ENCODE measurements around the gene TUBG2.
A peak's percentile ranks its signal among the peaks of the same experiment; 100 is the strongest.

The TUBG2 gene

DNA sequence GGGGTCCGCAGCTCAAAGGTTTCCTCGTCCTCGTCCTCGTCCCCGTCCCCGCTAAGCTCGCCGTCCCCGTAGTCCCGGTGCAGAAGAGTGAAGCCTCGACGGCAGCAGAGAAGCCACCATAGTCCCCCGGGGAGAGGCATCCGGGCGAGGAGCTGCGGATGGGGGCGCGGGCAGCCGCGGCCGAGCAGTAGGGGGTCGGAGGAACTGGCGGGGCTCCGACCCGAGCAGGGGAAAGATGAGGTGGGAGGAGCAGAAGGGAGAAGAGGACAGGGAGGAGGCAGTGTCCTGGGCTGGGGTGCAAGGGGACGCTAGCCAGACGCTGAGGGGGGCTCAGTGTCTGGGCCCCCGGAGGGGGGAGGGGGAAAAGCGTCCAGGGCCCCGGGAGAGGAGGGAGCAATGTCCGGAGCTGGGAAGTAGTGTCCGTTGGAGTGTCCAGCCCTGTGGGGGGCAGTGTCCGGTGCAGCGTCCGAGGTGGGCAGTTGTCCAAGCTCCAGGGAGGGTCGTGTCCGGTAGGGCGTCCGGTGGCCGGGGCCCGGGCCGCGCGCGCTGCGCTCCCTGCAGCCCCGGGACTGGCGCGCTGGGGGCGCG is 17.4 kb downstream of the TUBG2 start, which contains the start of gene PLEKHH3:
Gene PLEKHH3, minus strand, starts transcription at position 571 of the 588 bp plus-strand sequence. Its CDS starts 431 bp downstream, at position 140.
- no peak for DNase-seq (ENCODE audit: low read depth in 1 of 2, low spot score in 1 of 2)

DNA sequence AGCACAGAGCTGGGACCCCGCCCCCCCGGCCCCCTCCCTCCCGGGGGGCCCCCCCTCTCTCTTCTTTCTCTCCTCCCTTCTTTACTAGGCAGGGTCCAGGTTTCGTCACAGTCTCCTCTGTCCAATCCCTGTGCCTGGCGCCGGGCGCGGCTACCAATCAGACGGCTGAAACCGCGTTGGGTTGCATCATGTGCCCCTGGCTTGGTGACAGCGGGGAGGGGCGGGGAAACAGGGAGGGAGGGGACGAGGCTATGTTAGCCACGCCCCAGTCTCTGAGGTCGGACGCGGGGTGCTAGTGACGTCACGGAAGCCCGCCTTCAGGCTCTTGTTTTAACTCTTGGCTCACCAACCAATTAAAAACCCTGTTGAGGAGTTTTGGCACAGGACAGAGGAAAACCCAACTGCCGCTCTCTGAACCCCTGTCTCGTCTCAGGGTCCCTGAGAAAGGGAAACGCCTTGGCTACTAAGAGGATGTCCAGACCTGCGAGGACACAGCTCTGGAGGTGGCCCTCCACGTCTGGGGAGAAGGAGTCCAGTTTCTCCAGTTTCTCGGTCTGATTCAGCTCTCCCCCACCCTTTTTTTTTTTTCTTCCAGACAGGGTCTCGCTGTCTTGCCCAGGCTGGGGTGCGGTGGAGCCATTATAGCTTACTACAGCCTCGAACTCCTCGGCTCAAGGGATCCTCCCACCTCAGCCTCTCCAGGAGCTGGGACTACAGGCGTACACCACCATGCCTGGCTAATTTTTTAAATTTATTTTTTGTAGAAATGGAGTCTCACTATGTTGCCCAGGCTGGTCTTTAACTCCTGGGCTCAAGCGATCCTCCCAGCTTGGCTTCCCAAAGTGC is 18.2 kb downstream of the TUBG2 start:
- DNase-seq (ENCODE audit: low read depth in 1 of 2, low spot score in 1 of 2), result peak; percentile 89 to 96

DNA sequence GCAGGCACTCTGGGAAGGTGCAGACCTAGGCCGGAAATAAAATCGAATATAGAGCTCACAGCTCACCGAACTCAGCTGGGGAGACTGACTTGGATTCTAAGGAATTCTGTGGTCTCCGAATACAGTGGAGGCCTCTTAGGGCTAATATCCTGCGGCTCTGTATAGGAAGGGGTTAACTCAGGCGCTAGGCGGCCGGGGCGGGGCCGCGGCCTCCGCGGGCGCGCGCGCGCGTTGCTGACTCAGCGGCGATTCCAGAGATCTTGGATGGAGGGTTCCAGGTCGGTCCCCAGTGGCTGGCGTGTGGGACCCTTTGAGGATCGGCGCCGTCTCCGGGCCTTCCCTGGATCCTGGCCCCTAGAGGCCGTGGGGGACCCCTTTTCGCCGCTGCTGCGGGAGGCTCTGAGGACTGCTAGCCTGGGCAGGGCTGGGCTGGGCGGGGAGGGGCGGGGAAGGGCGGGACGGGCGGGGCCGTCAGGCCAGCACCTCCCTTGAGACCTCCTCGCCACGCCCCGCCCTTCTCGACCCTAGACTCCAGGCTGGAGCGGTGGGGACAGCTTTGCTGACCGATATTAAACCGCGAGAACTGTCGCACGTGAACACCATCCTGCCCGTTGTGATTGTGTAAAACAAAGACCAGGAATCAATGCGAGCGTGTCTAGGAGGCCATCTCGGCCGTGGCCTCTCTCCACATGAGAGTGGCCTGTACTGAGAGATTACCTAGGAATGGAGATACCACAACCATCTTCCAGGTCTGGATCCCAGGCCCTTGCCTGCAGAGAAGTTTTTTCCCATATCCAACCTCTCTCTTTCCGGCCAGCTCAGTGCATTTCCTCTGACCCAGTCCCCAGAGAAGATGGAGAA is 19.1 kb downstream of the TUBG2 start:
- peak; percentile 40 to 64 for DNase-seq (ENCODE audit: low read depth in 1 of 2, low spot score in 1 of 2)

DNA sequence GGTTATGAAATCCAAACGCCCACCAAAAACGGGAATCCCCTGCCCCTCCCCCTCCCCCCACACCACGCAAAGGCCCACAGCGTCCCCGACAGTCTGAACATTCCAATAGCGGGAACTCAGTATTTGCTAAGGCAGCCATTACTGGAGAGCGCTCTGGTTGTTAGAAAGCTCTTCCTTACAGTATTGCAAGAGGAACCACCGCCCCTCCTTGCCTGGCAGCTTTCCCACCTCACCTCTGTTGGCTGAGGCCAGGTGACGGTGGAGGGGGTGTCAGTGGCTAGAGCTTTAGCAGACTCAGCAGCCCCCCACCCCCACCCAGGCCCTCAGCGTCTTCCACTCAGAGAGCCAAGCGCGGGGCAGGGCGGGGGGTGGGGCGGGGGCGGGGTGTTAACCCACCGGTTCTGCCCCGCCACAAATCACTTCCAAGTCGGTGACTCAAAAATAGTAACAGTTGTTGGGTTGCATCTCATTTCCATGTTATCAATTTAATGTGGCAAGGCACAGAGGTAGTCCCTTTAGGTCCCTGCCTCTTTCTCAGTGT is 19.9 kb downstream of the TUBG2 start:
- no peak for DNase-seq (ENCODE audit: low read depth in 1 of 2, low spot score in 1 of 2)

DNA sequence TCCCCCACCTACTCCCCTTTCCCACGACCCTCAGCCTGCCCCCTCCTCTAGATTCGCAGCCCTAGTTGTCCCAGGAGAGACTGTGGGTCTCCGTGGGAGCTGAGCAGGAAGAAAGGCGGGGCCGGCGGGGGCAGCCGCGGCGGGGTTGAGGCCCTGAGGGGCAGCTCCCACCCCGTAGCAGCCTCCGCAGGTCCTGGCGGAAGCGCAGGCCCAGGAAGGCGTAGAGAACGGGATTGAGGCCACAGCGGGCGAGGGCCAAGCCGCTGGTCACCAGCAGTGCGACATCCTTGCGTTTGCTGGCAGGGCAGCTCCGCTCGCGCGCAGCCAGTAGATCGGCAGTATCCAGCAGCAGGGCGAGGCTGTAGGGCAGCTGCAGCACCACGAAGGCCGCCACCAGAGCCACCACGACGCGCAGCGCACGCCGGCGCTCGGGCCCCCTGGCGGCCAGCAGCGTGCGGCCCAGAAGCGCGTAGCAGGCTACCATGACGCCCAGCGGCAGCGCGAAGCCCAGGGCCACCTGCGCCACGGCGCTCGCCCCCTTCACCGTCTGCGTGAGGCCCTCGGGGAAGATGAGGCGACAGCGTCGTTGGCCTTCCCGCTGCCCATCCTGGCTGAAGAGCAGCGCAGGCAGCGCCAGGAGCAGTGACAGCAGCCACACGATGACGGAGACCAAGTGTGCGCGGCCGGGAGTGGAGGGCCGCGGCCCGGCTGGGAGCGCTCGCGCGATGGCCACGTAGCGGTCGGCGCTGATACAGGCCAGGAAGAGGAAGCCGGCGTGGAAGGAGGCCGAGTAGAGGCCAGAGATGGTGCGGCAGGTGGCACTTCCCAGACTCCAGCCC is 20.6 kb downstream of the TUBG2 start:
- peak; percentile 46 to 62 for DNase-seq (ENCODE audit: low read depth in 1 of 2, low spot score in 1 of 2)

DNA sequence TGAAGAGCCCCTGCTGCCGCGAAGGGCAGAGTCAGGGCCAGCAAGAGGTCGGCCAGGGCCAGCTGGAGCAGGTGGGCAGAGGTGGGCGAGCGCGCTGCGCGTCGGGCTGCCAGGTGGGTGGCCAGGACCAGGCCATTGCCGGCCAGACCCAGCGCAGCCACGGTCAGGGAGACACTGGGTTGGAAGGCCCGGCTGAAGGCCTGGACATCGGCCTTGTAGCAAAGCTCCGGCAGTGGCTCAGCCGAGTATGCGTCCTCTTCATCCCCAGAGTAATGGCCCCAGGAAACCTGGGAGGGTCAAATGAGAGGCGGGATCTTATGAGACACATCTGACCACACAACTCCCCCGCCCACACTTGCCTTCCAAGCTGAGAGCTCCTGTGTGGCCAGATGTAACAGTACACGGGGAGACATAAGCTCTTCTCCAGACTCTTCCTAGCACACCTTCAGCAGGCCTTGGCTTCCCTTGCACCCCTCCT is 21.3 kb downstream of the TUBG2 start:
- DNase-seq (ENCODE audit: low read depth in 1 of 2, low spot score in 1 of 2), result no peak

DNA sequence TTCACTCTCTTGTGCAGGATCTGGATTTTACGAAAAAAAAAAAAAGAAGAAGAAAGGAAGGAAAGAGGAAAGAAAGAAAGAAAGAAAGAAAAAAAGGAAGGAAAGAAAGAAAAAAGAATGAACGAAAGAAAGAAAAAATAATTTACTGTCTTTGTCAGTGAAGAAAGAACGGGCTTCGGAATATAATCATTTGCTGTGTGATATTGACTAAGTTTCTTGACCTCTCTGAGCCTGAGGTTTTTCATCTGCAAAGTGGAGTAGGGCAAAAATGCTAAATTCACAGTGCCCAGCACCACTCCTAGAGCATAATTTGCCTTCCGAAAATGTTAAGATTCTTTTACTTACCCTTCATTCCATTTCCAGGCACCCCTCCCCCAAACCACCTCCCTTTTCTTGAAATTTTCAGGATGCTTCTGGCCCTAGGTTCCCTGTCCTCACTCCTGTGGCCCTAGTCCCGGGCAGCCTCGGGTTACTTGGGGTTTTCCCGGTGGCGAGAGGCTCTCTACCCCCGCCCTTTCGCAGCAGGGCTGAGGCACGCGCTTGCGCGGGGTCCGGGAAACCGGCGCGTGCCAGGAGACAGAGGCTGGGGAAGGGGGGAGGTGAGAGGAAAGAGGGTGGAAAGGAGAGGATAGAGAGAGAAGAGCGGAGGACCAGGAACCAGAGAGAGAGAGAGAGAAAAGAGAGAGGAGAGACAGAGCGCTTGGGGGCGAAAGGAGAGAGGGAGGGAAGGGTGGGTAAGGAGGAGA is 23.1 kb downstream of the TUBG2 start, which contains the start of gene CNTNAP1:
Gene CNTNAP1, plus strand, starts transcription at position 556 of the 746 bp plus-strand sequence. CDS start 299 bp downstream, outside the sequence.
- no peak for DNase-seq (ENCODE audit: low read depth in 1 of 2, low spot score in 1 of 2)

DNA sequence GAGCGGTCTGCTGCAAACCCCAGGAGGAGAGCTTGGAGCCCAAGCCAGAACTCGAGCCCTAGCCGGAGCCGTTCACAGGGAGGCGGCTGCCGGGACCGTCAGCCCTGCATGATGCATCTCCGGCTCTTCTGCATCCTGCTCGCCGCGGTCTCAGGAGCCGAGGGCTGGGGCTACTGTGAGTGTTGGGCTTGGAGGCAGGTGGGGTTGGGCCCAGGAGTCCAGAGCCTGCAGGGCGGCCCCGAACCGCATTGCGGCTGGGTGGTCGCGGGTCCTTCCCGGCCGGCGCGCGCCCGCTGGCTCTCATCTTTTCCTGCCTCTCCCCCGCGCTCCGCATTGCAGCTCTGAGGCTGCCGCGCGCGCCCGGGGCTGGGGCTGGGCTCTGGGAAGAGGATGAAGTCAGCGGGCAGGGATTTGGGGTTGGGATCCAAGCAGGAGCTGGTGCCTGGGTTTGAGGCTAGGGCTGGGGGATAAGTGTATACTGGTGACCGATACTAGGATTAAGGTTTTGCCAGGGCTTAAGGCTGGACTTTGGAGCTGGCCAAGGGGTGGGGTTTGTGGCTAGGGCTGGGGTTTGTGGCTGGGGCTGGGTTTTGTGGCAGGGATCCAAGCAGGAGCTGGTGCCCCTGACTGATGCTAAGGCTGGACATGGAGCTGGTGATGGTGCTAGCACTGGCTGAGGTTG is 23.8 kb downstream of the TUBG2 start:
- no peak for DNase-seq (ENCODE audit: low read depth in 1 of 2, low spot score in 1 of 2)

DNA sequence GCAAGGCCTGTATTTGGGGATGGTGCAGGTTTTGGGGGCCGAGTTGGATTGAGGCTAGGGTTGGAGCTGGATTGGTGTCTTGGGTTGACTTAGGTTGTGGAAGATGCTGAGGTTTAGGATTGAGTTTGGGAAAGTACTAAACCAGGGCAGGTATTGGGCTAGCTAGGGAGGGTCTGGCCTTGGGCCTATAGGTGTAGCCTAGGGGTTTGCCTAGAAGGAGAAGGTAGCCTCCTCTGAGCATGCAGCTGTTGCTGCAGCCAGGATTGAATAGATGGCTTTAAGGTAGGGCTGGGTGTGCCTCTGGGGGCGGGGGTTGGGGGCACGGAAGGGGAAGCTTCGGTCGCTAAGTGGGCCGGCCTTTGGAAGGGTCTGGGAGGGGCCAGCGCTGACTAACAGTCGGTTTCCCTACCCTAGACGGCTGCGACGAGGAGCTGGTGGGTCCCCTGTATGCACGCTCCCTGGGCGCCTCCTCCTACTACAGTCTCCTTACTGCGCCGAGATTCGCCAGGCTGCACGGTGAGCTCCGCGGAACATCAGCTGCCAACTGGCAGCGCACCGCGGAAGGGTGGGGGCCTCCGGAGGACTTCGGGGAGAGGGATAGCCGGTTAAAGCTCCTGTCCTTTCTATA is 24.4 kb downstream of the TUBG2 start:
- DNase-seq (ENCODE audit: low read depth in 1 of 2, low spot score in 1 of 2), result no peak

DNA sequence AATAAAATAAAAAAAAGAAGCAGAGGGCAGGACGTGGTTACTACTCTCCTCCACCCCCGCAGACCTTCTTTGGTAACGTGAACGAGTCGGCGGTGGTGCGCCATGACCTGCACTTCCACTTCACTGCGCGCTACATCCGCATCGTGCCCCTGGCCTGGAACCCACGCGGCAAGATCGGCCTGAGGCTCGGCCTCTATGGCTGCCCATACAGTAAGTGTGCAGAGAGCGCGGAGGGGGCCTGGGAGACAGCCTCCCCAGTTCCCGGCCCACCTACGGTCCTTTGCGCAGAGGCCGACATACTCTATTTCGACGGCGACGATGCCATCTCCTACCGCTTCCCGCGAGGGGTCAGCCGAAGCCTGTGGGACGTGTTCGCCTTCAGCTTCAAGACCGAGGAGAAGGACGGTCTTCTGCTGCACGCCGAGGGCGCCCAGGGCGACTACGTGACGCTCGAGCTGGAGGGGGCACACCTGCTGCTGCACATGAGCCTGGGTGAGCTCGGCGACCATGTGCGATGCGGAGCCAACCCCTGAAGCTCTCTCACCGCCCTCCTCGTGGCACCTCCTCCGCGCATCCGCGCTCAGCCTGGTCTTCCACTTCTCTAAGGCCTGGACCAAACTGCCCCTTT is 26.0 kb downstream of the TUBG2 start:
- DNase-seq (ENCODE audit: low read depth in 1 of 2, low spot score in 1 of 2), result no peak

DNA sequence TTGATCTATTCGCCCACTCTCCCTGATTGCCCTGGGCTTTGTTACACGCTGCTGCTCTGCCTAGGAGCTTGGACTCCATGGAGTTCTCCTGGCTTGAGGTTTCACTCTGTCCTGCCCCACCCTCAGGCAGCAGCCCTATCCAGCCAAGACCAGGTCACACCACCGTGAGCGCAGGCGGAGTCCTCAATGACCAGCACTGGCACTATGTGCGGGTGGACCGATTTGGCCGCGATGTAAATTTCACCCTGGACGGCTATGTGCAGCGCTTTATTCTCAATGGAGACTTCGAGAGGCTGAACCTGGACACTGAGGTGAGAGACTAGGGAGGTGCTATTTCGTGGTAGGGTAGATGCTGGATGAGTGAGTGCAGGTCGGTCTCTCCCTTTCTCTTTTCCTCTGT is 26.7 kb downstream of the TUBG2 start:
- no peak for DNase-seq (ENCODE audit: low read depth in 1 of 2, low spot score in 1 of 2)

DNA sequence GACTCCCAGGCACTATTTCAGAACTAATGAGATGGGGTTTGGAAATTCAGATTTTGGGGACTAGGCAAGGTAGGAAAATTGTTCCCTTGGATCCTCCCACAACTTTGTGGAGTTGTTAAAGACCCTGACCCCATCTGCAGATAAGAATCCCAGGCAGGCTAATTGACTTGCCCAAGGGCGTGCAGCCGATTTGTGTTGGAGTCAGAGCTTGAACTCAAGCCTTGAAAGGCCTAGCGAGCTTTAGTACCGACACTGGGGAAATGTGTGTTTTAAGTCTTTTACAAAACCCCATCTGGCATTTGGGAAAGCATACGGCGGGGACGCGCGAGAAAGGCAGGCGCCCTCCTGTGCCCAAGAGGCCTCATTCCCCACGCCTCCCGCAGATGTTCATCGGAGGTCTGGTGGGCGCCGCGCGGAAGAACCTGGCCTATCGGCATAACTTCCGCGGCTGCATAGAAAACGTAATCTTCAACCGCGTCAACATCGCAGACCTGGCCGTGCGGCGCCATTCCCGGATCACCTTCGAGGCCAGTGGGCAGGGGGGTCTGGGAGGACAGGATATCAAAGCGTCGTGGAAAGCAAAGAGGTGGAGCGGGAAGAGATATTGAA is 27.5 kb downstream of the TUBG2 start:
- DNase-seq (ENCODE audit: low read depth in 1 of 2, low spot score in 1 of 2), result no peak

DNA sequence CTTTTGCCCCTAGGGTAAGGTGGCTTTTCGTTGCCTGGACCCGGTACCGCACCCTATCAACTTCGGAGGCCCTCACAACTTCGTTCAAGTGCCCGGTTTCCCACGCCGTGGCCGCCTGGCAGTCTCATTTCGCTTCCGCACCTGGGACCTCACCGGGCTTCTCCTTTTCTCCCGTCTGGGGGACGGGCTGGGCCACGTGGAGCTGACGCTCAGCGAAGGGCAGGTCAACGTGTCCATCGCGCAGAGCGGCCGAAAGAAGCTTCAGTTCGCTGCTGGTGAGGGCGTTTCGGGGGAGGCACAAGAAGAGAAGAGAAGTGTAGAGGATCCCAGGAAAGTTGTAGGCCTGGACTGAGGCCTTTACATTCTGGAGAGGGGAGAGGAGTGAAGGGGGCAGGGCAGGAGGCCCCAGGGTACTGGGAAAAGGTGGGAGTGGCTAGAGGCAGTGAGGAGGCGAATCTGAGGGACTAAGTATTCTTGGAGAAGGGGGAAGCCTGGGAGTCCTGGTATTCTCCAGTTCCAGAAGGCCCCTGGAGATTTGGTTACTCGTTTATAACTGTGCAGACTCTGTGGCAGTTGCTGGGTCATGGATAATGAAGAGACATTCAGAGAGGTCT is 28.7 kb downstream of the TUBG2 start:
- no peak for DNase-seq (ENCODE audit: low read depth in 1 of 2, low spot score in 1 of 2)

DNA sequence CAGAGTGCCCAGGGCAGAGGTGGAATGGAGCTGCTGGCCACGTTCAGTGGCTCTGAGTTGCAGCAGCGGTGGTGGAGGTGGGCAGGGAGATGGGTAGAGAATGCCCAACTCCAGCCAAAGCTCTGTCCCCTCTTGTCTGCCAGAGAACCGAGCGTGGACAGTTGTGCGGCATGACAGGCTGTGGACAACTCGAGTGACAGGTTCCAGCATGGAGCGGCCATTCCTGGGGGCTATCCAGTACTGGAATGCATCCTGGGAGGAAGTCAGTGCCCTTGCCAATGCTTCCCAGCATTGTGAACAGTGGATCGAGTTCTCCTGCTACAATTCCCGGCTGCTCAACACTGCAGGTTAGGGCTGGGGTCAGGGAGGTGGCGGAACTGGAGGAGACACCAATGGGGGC is 31.5 kb downstream of the TUBG2 start:
- no peak for DNase-seq (ENCODE audit: low read depth in 1 of 2, low spot score in 1 of 2)

DNA sequence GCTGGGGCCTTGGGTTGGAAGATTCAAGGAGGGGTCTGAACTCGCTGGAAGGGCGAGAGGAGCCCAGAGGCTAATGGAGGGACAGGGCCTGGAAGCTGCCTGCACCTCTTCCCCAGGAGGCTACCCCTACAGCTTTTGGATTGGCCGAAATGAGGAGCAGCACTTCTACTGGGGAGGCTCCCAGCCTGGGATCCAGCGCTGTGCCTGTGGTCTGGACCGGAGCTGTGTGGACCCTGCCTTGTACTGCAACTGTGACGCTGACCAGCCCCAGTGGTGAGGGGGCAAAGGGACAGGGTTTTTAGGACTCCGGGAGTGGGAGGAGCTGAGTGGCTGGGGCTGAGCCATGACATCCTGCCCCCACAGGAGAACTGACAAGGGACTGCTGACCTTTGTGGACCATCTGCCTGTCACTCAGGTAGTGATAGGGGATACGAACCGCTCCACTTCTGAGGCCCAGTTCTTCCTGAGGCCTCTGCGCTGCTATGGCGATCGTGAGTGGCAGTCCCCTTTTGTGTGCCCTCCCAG is 32.0 kb downstream of the TUBG2 start:
- no peak for DNase-seq (ENCODE audit: low read depth in 1 of 2, low spot score in 1 of 2)

DNA sequence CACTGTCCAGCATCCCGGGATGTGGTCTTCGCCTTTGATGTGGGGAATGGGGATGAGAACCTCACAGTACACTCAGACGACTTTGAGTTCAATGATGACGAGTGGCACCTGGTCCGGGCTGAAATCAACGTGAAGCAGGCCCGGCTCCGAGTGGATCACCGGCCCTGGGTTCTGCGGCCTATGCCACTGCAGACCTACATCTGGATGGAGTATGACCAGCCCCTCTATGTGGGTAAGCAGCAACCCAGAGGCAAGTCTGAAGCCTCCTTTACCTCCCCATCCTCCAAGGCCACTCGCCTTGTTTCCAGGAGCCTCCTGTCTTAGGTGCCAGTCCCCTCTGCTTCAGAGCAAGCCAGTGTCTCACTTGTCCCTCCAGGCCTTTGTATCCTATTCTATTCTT is 33.4 kb downstream of the TUBG2 start:
- DNase-seq (ENCODE audit: low read depth in 1 of 2, low spot score in 1 of 2), result no peak

DNA sequence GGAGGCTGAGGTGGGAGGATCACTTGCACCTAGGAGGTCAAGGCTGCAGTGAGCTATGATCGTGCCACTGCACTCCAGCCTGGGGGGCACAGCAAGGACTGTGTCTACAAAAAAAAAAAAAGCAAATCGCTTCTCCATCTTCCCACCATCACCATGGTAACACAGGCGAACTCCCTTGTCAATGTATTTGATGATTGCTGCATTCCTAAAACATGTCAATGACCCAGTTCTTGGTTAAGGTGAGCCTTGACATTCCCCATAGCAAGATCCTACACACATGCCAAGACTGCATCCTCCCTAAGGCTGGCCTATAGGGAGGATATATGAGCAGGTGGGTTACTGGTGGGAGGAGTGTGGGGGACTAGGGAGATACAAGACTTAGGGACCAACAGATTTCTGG is 35.4 kb downstream of the TUBG2 start:
- DNase-seq (ENCODE audit: low read depth in 1 of 2, low spot score in 1 of 2), result no peak

All from activated T-helper 1 cell treated with anti-CD3 and anti-CD28 coated beads, Interleukin-2, amount 50 U/mL, for 16 hours (primary cell).